ENCODE measurements around the gene SCN8A.

GRCh38 chr12:51788876-51789275, 197.8 kb downstream of the SCN8A start:
- no peak for TF ChIP-seq CTCF (IDR thresholded peaks at IDR 0.05)
- TF ChIP-seq POLR2A (IDR thresholded peaks at IDR 0.05), result no peak
- no peak for TF ChIP-seq POLR2AphosphoS5 (IDR thresholded peaks at IDR 0.05)

Measured in prostate gland (tissue), 2 donors.